Mucosa of descending colon (tissue), 3 donors: ENCODE results near the gene HCCS. TPM values are rescaled to one million over a fixed set of nuclear protein-coding genes. Genes with fewer than 3 reads are reported as not detected.
A peak's percentile ranks its signal among the peaks of the same experiment; 100 is the strongest.
"Not testable (repeated sequence)": the region's sequence is repeated elsewhere in the genome, so short reads cannot be mapped to it uniquely, and the experiment has no call there.

Experiments used
- ATAC-seq: fragments of 200-7000 bp; cut with Tn5 transposase; one replicate; pipeline ENCODE4 v1.9.1; 2020; ENCODE audit warnings: mild to moderate bottlenecking, moderate library complexity
- DNase-seq, 3 donors: peaks; one replicate each; pipeline ENCODE4 v3.0.0-alpha.2; 2020
- H3K36me3 ChIP-seq: fragments of 200-600 bp; one replicate; pipeline ENCODE4 v1.8.0; 2021; ENCODE audit warnings: low read depth, mild to moderate bottlenecking
- H3K4me1 ChIP-seq: fragments of 200-600 bp; one replicate; pipeline ENCODE4 v1.8.0; 2021; ENCODE audit warnings: low read depth, mild to moderate bottlenecking
- H3K4me3 ChIP-seq: fragments of 200-600 bp; one replicate; pipeline ENCODE4 v1.8.0; 2021; ENCODE audit warnings: mild to moderate bottlenecking
- H3K9me3 ChIP-seq: fragments of 200-600 bp; one replicate; pipeline ENCODE4 v1.8.0; 2021; ENCODE audit warnings: mild to moderate bottlenecking
- intact Hi-C, 2 donors: fragments of 100-400 bp; cut with DNase I in 1 of 2; cut with micrococcal nuclease in 1 of 2; formaldehyde crosslinking; loops; one replicate each; pipeline versions ENCODE4 v1.11.0 to v1.11.1; 2022; cut with DNase I, micrococcal nuclease
- total RNA-seq, 3 donors: library from RNA; stranded (reverse); fragmentation: NEBNext Ultra II Directional in 2 of 3; extraction: Animal tissue kit (Norgen Biotek cat#: 25700) in 2 of 3; gene quantifications; one replicate each; pipeline versions ENCODE4 v1.2.1 to v1.2.4, GENCODE V29; 2021 to 2023
- TF ChIP-seq, protein P1 (sequence below): fragments of 200-600 bp; IDR thresholded peaks from one replicate; pipeline ENCODE4 v1.8.0; 2022; ENCODE audit warnings: antibody characterized with exemption, mild to moderate bottlenecking
- donor health status: DM: no; HTN: no; CAD: no; lungs with moderate emphysema.
- donor health status: DM: no; HTN: no; CAD: no.
- donor health status: DM: no; HTN: yes; CAD: no.

The HCCS gene
- total RNA-seq, 3 donors from 2014 or later: 36.4 to 42.5 (median 39.7) TPM

DNA sequence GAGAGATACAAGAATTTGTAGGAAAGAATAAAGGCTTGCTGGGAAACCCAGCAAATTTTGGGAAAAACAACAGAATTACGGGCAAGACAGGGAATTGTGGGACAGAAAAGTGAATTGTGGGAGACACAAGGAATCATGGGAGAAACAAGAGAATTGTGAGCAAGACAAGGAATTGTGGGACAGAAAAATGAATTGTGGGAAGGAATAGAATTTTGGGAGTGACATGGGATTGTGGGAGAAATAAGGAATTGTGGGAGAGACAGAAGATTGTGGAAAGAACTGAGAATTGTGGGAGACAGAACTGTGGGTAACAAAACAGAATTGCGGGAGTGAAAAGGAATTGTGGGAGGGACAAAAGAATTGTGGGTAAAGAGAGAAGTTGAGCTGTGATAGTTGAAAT lies 1.2 kb upstream of the HCCS start:
- ATAC-seq (no peak), DNase-seq (no peak)
- H3K4me1 ChIP-seq: no peaks in the 10 kb centered on the region
- H3K36me3 ChIP-seq: no peaks in the 10 kb centered on the region
- TF ChIP-seq, protein P1, sequence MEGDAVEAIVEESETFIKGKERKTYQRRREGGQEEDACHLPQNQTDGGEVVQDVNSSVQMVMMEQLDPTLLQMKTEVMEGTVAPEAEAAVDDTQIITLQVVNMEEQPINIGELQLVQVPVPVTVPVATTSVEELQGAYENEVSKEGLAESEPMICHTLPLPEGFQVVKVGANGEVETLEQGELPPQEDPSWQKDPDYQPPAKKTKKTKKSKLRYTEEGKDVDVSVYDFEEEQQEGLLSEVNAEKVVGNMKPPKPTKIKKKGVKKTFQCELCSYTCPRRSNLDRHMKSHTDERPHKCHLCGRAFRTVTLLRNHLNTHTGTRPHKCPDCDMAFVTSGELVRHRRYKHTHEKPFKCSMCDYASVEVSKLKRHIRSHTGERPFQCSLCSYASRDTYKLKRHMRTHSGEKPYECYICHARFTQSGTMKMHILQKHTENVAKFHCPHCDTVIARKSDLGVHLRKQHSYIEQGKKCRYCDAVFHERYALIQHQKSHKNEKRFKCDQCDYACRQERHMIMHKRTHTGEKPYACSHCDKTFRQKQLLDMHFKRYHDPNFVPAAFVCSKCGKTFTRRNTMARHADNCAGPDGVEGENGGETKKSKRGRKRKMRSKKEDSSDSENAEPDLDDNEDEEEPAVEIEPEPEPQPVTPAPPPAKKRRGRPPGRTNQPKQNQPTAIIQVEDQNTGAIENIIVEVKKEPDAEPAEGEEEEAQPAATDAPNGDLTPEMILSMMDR: no peak
- intact Hi-C loops: loop anchor here in 1 of 2 donors (10.0 kb wide), 1 partner anchor 925 kb away; no protein-coding TSS in a partner anchor
- H3K4me3 ChIP-seq: no peak overlapping the region
- H3K9me3 ChIP-seq: no peaks in the 10 kb centered on the region

DNA sequence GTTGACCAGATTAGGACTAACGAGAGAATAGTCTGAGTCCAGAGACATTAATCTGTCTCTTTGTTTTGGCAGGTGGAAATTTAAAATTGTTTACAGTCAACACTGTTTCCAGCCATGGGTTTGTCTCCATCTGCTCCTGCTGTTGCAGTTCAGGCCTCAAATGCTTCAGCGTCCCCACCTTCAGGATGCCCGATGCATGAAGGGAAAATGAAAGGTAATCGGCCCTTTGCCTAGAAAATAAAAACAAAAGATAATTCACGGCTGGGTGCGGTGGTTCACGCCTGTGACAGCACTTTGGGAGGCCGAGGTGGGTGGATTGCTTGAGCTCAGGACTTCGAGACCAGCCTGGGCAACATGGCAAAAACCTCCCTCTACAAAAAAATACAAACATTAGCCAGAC lies 815 bp downstream of the HCCS start:
- intact Hi-C loops: no loop called here
- Histone ChIP-seq H3K36me3 (no peaks in the 10 kb centered on the region), H3K4me3 (no peak overlapping the region), H3K4me1 (no peaks in the 10 kb centered on the region), H3K9me3 (no peaks in the 10 kb centered on the region)
- DNase-seq (peak in 2 of 3 donors; percentile 34 to 37), ATAC-seq (peak; percentile 30)
- TF ChIP-seq, protein P1: no peak

DNA sequence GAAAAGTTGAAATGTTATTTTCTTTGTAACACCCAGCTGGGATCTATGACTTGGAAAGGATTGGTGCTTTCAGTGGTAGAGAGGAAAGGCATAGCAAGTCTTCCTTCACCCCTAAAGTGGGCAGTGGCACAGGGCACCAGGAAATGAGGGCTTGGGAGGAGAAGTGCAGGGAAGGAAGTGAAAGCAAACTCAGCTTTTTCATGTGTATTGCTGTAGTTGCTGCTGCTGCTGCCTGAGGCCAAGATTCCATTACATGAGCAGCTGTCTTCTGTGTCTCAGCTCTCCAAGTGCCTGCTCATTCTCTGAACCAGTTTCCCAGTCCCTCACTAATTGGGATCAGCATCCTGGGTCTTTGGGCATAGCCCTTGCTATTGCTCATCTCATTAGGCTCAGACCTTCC lies 2.6 kb downstream of the HCCS start:
- H3K9me3 ChIP-seq: no peaks in the 10 kb centered on the region

DNA sequence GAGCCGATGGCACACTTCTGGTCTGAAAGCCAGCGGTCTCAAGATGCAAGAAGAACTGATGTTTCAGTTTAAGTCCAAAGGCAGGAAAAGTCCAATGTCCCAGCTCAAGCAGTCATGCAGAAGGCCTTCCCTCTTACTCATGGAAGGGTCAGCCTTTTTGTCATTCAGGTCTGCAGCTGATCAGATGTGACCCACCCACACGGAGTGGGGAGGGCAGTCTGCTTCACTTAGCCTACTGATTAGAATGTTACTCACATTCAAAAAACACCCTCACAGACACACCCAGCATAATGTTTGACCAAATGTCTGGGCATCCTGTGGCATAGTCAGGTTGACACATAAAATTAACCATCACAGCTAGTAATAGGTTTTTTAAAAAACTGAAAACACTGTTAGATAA lies 6.6 kb downstream of the HCCS start:
- no peak for ATAC-seq
- no peaks in the 10 kb centered on the region for H3K4me1 ChIP-seq
- H3K9me3 ChIP-seq: no peaks in the 10 kb centered on the region
- intact Hi-C loops: no loop called here
- H3K36me3 ChIP-seq: no peaks in the 10 kb centered on the region
- DNase-seq: no peak
- H3K4me3 ChIP-seq: no peak overlapping the region
- TF ChIP-seq, protein P1: no peak

More for the DNA sequence above, 2.6 kb downstream of the HCCS start:
- intact Hi-C loops: no loop called here
- Histone ChIP-seq H3K4me3 (no peak overlapping the region), H3K4me1 (no peaks in the 10 kb centered on the region), H3K36me3 (no peaks in the 10 kb centered on the region)
- DNase-seq: no peak
- TF ChIP-seq, protein P1: no peak
- ATAC-seq: no peak

DNA sequence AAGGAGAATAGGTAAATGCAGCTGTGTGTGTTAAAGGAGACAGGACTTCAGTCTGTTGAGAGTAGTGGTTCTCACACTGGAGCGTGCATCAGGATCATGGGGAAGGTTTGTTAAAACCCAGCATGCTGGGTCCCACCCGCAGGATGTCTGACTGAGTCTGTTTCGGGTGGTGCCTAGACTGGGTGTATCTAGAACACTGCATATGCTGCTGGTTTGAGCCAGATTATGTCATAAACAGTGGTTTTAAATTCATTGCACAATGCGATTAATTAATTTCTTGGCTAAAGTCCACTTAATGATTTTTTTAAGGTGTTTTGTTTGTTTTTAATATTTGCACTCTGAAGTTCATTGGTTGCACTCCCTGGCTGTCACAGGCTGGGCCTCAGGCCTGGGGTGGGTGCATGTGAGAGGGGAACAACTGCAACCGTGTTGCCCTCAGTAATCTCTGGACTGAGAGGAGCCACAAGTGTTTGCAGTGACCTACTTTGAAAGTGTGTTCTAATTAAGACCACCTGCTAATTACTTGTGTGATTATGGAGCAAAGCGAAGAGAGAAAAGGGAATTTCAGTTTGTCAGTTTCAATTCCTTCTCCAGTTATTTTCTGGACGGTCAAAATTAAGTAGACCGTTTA lies 8.3 kb downstream of the HCCS start:
- DNase-seq (no peak), ATAC-seq (no peak)
- Histone ChIP-seq H3K9me3 (no peaks in the 10 kb centered on the region), H3K4me1 (no peaks in the 10 kb centered on the region), H3K4me3 (no peak overlapping the region), H3K36me3 (no peaks in the 10 kb centered on the region)
- TF ChIP-seq, protein P1: no peak
- intact Hi-C loops: no loop called here

DNA sequence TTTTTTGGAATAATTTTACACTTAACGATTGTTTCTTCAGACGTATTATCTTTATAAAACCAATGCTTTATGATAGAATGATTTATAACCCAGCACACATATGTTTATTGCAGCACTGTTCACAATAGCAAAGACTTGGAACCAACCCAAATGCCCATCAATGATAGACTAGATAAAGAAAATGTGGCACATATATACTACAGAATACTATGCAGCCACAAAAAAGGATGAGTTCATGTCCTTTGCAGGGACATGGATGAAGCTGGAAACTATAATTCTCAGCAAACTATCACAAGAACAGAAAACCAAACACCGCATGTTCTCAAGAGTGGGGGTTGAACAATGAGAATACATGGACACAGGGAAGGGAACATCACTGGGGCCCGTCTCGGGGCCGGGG lies 12.0 kb downstream of the HCCS start:
- H3K36me3 ChIP-seq, intact Hi-C loops, DNase-seq, H3K4me1 ChIP-seq, ATAC-seq, H3K9me3 ChIP-seq, H3K4me3 ChIP-seq: not testable (repeated sequence)
